Panc1 (cell line): Measurements from ENCODE around the gene MMP28.

Source experiments
- POLR2AphosphoS5 ChIP-seq: IDR thresholded peaks from 2 replicates; pipeline ENCODE4 v1.6.1; 2012; ENCODE audit warnings: mild to moderate bottlenecking, low read depth, low read length, moderate library complexity
- SIN3A ChIP-seq: IDR thresholded peaks from 2 replicates; pipeline ENCODE4 v1.6.1; 2012; ENCODE audit warnings: low read depth, mild to moderate bottlenecking, low read length, moderate library complexity, borderline replicate concordance; ENCODE audit not compliant: insufficient read depth
- TF ChIP-seq, protein P1 (sequence below): fragments of 450-650 bp; IDR thresholded peaks from 2 replicates; pipeline ENCODE4 v1.5.1; 2017; ENCODE audit warnings: mild to moderate bottlenecking
- TF ChIP-seq, protein P2 (sequence below), 2 experiments: IDR thresholded peaks; 2 replicates each; pipeline ENCODE4 v1.6.1; 2011 to 2012; ENCODE audit warnings: low read depth in 2 of 2, control low read depth in 1 of 2, low read length in 1 of 2, mild to moderate bottlenecking in 1 of 2, moderate library complexity in 1 of 2; ENCODE audit not compliant: insufficient read depth in 1 of 2

DNA sequence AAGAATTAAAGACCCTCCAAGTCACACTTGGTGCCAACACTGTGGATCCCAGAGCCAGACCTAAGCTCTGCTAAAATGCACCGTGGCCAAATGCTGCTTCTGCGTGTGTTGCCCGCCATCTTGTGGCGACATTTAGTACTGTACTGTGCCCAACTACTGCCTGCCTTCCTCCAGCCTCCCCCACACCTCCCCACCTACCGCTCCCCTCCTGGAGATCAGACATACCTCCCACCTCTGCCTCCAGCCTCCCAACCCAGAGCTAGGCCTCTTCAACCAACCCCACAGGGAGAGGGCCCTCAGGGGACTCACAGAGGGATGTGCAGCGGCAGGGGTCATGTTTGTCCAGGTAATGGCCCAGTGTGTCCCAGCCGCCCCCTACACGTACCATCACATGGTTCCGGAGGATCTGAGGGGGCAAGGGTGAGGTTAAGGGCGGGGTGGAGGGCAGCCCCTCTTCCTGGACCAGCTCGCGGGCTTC is 47.9 kb downstream of the MMP28 start:
- TF ChIP-seq, protein P1, sequence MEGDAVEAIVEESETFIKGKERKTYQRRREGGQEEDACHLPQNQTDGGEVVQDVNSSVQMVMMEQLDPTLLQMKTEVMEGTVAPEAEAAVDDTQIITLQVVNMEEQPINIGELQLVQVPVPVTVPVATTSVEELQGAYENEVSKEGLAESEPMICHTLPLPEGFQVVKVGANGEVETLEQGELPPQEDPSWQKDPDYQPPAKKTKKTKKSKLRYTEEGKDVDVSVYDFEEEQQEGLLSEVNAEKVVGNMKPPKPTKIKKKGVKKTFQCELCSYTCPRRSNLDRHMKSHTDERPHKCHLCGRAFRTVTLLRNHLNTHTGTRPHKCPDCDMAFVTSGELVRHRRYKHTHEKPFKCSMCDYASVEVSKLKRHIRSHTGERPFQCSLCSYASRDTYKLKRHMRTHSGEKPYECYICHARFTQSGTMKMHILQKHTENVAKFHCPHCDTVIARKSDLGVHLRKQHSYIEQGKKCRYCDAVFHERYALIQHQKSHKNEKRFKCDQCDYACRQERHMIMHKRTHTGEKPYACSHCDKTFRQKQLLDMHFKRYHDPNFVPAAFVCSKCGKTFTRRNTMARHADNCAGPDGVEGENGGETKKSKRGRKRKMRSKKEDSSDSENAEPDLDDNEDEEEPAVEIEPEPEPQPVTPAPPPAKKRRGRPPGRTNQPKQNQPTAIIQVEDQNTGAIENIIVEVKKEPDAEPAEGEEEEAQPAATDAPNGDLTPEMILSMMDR, result peak; percentile 92
- no peak for TF ChIP-seq POLR2AphosphoS5
- TF ChIP-seq SIN3A, result no peak
- TF ChIP-seq, protein P2, sequence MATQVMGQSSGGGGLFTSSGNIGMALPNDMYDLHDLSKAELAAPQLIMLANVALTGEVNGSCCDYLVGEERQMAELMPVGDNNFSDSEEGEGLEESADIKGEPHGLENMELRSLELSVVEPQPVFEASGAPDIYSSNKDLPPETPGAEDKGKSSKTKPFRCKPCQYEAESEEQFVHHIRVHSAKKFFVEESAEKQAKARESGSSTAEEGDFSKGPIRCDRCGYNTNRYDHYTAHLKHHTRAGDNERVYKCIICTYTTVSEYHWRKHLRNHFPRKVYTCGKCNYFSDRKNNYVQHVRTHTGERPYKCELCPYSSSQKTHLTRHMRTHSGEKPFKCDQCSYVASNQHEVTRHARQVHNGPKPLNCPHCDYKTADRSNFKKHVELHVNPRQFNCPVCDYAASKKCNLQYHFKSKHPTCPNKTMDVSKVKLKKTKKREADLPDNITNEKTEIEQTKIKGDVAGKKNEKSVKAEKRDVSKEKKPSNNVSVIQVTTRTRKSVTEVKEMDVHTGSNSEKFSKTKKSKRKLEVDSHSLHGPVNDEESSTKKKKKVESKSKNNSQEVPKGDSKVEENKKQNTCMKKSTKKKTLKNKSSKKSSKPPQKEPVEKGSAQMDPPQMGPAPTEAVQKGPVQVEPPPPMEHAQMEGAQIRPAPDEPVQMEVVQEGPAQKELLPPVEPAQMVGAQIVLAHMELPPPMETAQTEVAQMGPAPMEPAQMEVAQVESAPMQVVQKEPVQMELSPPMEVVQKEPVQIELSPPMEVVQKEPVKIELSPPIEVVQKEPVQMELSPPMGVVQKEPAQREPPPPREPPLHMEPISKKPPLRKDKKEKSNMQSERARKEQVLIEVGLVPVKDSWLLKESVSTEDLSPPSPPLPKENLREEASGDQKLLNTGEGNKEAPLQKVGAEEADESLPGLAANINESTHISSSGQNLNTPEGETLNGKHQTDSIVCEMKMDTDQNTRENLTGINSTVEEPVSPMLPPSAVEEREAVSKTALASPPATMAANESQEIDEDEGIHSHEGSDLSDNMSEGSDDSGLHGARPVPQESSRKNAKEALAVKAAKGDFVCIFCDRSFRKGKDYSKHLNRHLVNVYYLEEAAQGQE (IDR thresholded peaks at IDR 0.05; ENCODE audit: insufficient read depth in 1 of 2, low read depth in 2 of 2, low read length in 1 of 2), result peak in 1 of 2 experiments; percentile 70; a peak in 1 of 4 replicates
